ENCODE data around the gene KIF23. TPM values are rescaled to one million over a fixed set of nuclear protein-coding genes. Genes with fewer than 3 reads are reported as not detected.

The KIF23 gene
- polyA plus RNA-seq, 2 of the 4 experiments (the other 2 are of a cell fraction): 81.8 to 117 TPM

DNA sequence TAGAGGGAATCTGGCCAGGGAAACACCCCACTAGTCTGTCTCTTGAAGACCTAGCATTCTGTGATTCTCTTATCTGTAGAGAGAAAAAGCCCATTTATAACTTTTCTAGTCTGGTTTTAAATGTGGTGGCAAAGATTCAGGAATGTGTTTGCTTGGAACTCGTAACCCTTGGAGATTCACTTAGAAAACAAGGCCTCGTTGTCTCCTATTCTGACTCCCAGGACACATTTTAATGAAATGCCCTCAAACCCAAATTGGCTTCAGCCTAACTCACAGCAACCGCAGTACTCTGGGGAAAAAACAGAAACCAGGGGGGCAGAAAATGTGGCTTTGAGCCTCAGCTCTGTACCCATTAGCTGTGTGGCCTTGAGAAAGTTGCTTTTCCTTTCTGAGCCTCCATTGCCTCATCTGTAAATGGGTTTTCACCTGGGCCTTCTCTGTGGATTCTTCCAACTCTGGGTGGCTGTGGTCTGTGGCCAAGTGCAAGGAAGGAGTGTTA, 75.0 kb downstream of the KIF23 start (continued):
- TF ChIP-seq, protein P1, sequence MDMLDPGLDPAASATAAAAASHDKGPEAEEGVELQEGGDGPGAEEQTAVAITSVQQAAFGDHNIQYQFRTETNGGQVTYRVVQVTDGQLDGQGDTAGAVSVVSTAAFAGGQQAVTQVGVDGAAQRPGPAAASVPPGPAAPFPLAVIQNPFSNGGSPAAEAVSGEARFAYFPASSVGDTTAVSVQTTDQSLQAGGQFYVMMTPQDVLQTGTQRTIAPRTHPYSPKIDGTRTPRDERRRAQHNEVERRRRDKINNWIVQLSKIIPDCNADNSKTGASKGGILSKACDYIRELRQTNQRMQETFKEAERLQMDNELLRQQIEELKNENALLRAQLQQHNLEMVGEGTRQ (IDR thresholded peaks at IDR 0.05): no peak
- TF ChIP-seq ZFP36 (IDR thresholded peaks at IDR 0.05; ENCODE audit: borderline replicate concordance, partially characterized antibody): no peak
- no peak for TF ChIP-seq NR3C1 (IDR thresholded peaks at IDR 0.05)

DNA sequence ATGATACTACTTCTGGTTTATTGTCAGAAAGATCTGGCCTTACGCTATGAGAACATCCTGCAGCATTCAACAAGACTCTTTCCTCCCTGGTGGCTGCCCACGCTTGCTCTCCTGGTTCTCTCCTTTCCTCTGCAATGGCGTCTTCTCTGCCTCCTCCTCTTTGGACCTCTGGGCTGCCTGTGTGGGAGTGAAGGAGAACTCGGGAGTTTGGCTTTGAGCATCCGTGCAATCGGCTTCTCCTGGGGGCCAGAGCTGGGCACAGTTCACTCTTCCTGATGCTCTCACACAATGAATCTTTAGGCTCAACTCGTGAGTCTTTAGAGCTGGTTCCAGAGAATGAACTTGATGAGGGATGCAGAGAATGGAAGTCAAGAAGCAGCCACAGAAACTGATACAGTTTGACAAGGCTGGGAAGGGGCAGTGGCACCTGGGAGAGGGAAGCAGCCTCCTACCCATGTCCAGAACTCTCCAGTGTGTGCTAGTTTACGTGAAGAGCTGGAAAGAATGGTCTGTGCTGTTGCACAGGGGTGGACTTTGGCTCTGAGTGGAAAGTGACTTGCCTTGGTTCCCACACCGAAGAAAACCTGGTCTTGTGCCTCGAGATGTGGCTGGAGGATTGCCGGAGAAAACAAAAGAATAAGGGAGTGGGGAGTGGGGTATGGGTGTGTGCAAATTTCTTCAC, 76.3 kb downstream of the KIF23 start:
- H3K4me2 ChIP-seq: no peak overlapping the region
- no peak overlapping the region for H3K27ac ChIP-seq
- FAIRE-seq (no peak), DNase-seq (ENCODE audit: low read depth in 1 of 2, low spot score in 1 of 2) (no peak), ATAC-seq (no peak)
- WGBS (ENCODE audit: missing lambda C conversion rate): 55% methylated on average over 11 of the region's 11 CpGs
- H3K4me3 ChIP-seq: no peak overlapping the region
- H3K9me3 ChIP-seq: peaks cover 7% of the 10 kb centered on the region; the same call in 2 of the 3 replicates
- H3K4me1 ChIP-seq: no peaks in the 10 kb centered on the region
- TF ChIP-seq ZC3H11A (IDR thresholded peaks at IDR 0.05) (no peak), TP53 (CRISPR knock-in tag; IDR thresholded peaks at IDR 0.05) (no peak), CHD2 (IDR thresholded peaks at IDR 0.05; ENCODE audit: low read length, partially characterized antibody) (no peak), EHF (CRISPR knock-in tag; IDR thresholded peaks at IDR 0.05) (no peak), HOXA7 (CRISPR knock-in tag; IDR thresholded peaks at IDR 0.05) (no peak), BHLHE40 (IDR thresholded peaks at IDR 0.05; ENCODE audit: low read depth, low read length) (no peak), ZFP36 (IDR thresholded peaks at IDR 0.05; ENCODE audit: borderline replicate concordance, partially characterized antibody) (no peak), RCOR1 (IDR thresholded peaks at IDR 0.05; ENCODE audit: low read depth, low read length) (no peak), CEBPB (IDR thresholded peaks at IDR 0.05) (no peak), MAFK (IDR thresholded peaks at IDR 0.05; ENCODE audit: partially characterized antibody) (no peak), SREBF2 (IDR thresholded peaks at IDR 0.05) (no peak), HOXB5 (CRISPR knock-in tag; IDR thresholded peaks at IDR 0.05) (no peak), FOXS1 (CRISPR knock-in tag; IDR thresholded peaks at IDR 0.05) (no peak), RNF2 (IDR thresholded peaks at IDR 0.05; ENCODE audit: borderline replicate concordance, low read depth) (no peak)
- TF ChIP-seq, protein P2, sequence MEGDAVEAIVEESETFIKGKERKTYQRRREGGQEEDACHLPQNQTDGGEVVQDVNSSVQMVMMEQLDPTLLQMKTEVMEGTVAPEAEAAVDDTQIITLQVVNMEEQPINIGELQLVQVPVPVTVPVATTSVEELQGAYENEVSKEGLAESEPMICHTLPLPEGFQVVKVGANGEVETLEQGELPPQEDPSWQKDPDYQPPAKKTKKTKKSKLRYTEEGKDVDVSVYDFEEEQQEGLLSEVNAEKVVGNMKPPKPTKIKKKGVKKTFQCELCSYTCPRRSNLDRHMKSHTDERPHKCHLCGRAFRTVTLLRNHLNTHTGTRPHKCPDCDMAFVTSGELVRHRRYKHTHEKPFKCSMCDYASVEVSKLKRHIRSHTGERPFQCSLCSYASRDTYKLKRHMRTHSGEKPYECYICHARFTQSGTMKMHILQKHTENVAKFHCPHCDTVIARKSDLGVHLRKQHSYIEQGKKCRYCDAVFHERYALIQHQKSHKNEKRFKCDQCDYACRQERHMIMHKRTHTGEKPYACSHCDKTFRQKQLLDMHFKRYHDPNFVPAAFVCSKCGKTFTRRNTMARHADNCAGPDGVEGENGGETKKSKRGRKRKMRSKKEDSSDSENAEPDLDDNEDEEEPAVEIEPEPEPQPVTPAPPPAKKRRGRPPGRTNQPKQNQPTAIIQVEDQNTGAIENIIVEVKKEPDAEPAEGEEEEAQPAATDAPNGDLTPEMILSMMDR (IDR thresholded peaks at IDR 0.05): no peak
- POLR2A ChIA-PET: no interaction called here
- CTCF ChIA-PET: interaction anchor here (0.8 to 1.7 kb wide), 3 partner anchors 10 to 25 kb away, joined by 3 to 17 read pairs (median 3); no protein-coding TSS in a partner anchor

DNA sequence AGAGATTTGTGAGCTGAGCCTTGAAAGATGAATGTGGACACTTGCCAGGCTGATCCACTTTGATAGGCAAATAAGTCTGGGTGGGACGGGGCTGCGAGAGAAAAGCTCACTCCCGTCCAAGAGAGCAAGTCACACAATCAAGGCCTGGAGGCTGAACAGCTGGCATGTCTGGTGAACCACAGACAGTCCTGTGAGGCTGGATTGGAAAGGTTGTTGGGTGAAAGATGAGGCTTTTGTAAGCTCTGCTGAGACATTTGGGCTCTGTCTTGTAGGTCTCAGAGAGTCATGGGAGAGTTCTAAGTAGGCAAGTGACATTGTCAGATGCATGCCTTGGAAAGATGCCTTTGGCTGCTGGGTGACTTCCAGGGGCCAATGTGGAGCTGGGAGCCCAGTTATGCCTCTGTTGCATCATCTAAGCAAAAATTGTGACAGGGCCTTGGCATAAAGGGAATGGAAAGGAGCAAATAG, 76.9 kb downstream of the KIF23 start:
- Histone ChIP-seq H3K27ac (no peak overlapping the region), H3K9me3 (peaks cover 2% of the 10 kb centered on the region; the same call in 1 of the 3 replicates), H3K4me1 (no peaks in the 10 kb centered on the region), H3K4me2 (no peak overlapping the region), H3K4me3 (no peak overlapping the region)
- ChIA-PET CTCF (interaction anchor here (0.6 to 1.7 kb wide), 4 partner anchors 11 to 304 kb away, joined by 3 to 17 read pairs (median 3); no protein-coding TSS in a partner anchor), POLR2A (no interaction called here)
- no peak for ATAC-seq
- WGBS (ENCODE audit: missing lambda C conversion rate): 62% methylated on average over 3 of the region's 3 CpGs
- no peak for DNase-seq (ENCODE audit: low read depth in 1 of 2, low spot score in 1 of 2)
- TF ChIP-seq SREBF2 (IDR thresholded peaks at IDR 0.05): no peak
- TF ChIP-seq, protein P1 (IDR thresholded peaks at IDR 0.05): no peak
- TF ChIP-seq MYC (IDR thresholded peaks at IDR 0.05; ENCODE audit: borderline replicate concordance, low read length): no peak
- no peak for TF ChIP-seq RARB (CRISPR knock-in tag; IDR thresholded peaks at IDR 0.05)
- no peak for TF ChIP-seq FOSL2 (IDR thresholded peaks at IDR 0.05)
- no peak for TF ChIP-seq FOSL2 (CRISPR knock-in tag; IDR thresholded peaks at IDR 0.05)
- no peak for TF ChIP-seq FOXS1 (CRISPR knock-in tag; IDR thresholded peaks at IDR 0.05)
- no peak for TF ChIP-seq HEYL (CRISPR knock-in tag; IDR thresholded peaks at IDR 0.05)
- TF ChIP-seq, protein P3, sequence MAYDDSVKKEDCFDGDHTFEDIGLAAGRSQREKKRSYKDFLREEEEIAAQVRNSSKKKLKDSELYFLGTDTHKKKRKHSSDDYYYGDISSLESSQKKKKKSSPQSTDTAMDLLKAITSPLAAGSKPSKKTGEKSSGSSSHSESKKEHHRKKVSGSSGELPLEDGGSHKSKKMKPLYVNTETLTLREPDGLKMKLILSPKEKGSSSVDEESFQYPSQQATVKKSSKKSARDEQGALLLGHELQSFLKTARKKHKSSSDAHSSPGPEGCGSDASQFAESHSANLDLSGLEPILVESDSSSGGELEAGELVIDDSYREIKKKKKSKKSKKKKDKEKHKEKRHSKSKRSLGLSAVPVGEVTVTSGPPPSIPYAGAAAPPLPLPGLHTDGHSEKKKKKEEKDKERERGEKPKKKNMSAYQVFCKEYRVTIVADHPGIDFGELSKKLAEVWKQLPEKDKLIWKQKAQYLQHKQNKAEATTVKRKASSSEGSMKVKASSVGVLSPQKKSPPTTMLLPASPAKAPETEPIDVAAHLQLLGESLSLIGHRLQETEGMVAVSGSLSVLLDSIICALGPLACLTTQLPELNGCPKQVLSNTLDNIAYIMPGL (CRISPR knock-in tag; IDR thresholded peaks at IDR 0.05; ENCODE audit: borderline replicate concordance): no peak
- TF ChIP-seq, protein P4, sequence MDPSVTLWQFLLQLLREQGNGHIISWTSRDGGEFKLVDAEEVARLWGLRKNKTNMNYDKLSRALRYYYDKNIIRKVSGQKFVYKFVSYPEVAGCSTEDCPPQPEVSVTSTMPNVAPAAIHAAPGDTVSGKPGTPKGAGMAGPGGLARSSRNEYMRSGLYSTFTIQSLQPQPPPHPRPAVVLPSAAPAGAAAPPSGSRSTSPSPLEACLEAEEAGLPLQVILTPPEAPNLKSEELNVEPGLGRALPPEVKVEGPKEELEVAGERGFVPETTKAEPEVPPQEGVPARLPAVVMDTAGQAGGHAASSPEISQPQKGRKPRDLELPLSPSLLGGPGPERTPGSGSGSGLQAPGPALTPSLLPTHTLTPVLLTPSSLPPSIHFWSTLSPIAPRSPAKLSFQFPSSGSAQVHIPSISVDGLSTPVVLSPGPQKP (IDR thresholded peaks at IDR 0.05; ENCODE audit: low read depth, low read length): no peak
- TF ChIP-seq SMC3 (IDR thresholded peaks at IDR 0.05): no peak
- TF ChIP-seq RNF2 (IDR thresholded peaks at IDR 0.05; ENCODE audit: borderline replicate concordance, low read depth): no peak
- no peak for TF ChIP-seq BHLHE40 (IDR thresholded peaks at IDR 0.05; ENCODE audit: low read depth, low read length)
- FAIRE-seq: no peak

Measured in A549 (cell line).